A549 (cell line): Measurements from ENCODE around the gene TSEN54.

Experiments
- RCOR1 ChIP-seq: fragments of 150-350 bp; IDR thresholded peaks from 2 replicates; pipeline ENCODE4 v1.6.1; 2014; ENCODE audit warnings: antibody characterized with exemption, low read length, low read depth
- RNF2 ChIP-seq: fragments of 200-600 bp; sonication (generic); IDR thresholded peaks from 2 replicates; pipeline ENCODE4 v1.6.1; 2016; ENCODE audit warnings: low read depth, mild to moderate bottlenecking, antibody characterized with exemption, moderate library complexity, borderline replicate concordance

DNA sequence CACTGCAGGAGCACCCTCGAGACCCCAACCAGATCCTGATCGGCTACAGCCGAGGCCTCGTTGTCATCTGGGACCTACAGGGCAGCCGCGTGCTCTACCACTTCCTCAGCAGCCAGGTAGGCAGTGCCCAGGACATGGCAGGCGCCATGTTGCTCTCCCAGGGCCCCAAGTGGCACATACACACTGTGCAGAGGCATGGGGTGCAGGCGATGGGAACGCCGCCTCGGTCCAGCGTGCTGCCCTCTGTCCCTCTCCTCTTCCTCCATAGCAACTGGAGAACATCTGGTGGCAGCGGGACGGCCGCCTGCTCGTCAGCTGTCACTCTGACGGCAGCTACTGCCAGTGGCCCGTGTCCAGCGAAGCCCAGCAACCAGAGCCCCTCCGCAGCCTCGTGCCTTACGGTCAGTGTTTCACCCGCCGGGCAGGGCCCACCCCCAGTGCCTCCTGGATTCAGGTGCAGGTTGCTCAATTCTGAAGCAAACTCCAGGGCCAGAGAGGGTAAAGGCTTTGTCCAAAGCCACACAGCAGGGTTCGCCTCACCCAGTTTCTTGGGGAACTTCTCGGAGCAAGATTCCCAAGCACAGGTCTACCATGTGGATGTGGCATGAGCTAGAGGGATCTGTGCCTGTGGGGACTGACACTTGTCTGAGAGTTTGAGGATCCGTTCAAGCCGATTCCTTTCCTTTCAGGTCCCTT lies 46.9 kb downstream of the TSEN54 start:
- TF ChIP-seq RCOR1 = no peak
- no peak for TF ChIP-seq RNF2
